Astrocyte of the cerebellum (primary cell): ENCODE measurements around the gene MS4A13.
"Not testable (repeated sequence)": the region's sequence is repeated elsewhere in the genome, so short reads cannot be mapped to it uniquely, and the experiment has no call there.

Experiments used
- DNase-seq: peaks from one replicate; pipeline ENCODE4 v3.0.0-alpha.2; 2011; ENCODE audit warnings: low read depth
- H3K4me3 ChIP-seq: 2 replicates; pipeline ENCODE4 v1.5.1; 2011; ENCODE audit warnings: mild to moderate bottlenecking, low read depth, low read length, moderate library complexity
- CTCF ChIP-seq: IDR thresholded peaks from 2 replicates; pipeline ENCODE4 v1.5.1; 2012; ENCODE audit warnings: low read length, low read depth, moderate library complexity, mild to moderate bottlenecking; ENCODE audit errors: missing control alignments
- in situ Hi-C: cut with HindIII; loops from 2 replicates; pipeline ENCODE4 v1.10.0; 2017; ENCODE audit warnings: low sequenced_read_pairs

MS4A13 gene

DNA sequence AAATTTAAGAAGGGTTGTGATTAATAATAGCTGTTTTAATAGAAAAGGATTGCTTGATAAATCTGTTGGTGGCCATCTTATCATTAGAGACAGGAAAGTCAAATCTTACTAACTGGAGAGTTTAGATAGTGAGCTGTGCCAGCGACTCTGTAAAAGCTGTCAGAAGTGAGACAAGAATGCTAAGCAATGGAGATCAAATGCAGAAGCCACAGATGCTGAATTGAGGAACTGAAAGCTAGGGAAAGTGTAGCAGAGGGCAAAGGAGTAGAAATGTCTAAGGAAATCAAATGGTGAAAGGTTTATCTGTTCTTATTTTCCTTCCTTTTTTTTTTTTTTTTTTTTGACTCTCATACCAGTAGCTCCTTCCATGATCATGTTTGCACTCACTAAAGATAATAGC lies 13.7 kb downstream of the MS4A13 start:
- no peak for TF ChIP-seq CTCF
- H3K4me3 ChIP-seq = no peak overlapping the region
- no peak for DNase-seq
- in situ Hi-C loops = no loop called here

DNA sequence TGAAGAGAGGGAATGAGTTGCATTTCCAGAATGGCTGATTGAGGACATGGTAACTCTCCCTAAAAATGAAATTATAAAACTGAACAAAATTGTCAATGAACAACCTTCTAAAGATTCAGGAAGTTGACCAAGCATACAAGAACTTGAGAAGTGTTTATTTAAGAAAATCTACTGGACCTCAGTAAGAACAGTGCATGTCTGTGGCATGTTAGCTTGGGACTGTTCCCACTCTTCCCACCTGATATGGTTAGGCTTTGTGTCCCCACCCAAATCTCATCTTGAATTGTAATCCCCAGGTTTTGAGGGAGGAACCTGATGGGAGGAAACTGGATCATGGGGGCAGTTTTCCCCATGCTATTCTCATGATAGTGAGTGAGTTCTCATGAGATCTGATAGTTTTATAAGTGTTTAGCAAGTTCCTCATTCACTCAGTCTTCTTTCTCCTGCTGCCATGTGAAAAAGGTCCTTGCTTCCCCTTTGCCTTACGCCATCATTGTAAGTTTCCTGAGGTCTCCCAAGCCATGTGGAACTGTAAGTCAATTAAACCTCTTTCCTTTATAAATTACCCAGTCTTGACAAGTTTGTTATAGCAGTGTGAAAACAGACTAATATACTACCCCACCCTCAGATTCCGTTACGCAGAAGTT lies 15.4 kb downstream of the MS4A13 start:
- no peak for DNase-seq
- TF ChIP-seq CTCF = no peak
- in situ Hi-C loops = no loop called here
- H3K4me3 ChIP-seq = no peak overlapping the region

- H3K4me3 ChIP-seq, in situ Hi-C loops, DNase-seq: not testable (repeated sequence)
Measured at GRCh38 chr11:60532383-60532782, 17.2 kb downstream of the MS4A13 start.

DNA sequence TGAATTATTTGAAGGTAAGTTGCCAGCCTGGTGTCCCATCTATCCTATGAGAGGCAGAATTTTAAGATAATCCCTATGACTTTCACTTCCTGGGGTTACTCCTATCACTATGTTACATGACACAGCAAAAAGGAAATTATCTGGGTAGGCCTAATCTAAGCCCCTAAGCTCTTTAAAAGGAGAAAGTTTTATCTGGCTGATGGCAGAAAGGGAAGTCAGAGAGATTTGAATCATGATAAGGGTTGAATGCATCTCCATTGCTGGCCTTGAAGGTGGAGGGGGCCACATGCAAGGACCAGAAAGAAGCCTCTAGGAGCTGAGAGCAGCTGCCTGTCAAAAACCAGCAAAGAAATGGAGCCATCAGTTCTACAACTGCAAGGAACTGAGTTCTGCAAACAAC lies 23.4 kb downstream of the MS4A13 start:
- H3K4me3 ChIP-seq, DNase-seq, in situ Hi-C loops: not testable (repeated sequence)

DNA sequence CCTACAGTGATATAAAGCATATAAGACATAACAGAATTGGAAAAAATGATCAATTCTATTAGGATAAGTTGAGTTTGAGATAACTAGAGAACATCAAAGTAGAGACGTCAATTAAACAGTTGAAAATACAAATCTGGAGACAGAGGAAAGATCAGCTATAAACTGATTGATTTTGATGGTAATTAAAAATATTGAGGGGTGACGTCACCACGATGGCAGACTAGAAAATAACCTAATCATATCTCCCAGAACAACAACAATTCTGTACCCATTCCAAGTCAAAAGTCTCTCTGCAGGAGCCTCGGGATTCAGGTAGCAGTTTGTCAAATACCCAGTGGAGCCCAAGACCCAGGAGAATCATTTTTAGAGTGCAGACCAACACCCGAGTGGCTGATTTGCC lies 28.9 kb downstream of the MS4A13 start:
- no peak for DNase-seq
- H3K4me3 ChIP-seq = no peak overlapping the region
- in situ Hi-C loops = no loop called here
- no peak for TF ChIP-seq CTCF

GRCh38 chr11:60561254-60561653 lies 46.1 kb downstream of the MS4A13 start:
- in situ Hi-C loops = no loop called here
- no peak for DNase-seq
- TF ChIP-seq CTCF = no peak
- H3K4me3 ChIP-seq = no peak overlapping the region

- H3K4me3 ChIP-seq = no peak overlapping the region
- no peak for TF ChIP-seq CTCF
- in situ Hi-C loops = no loop called here
- DNase-seq = no peak
Measured at GRCh38 chr11:60563553-60564235, 48.5 kb downstream of the MS4A13 start.

DNA sequence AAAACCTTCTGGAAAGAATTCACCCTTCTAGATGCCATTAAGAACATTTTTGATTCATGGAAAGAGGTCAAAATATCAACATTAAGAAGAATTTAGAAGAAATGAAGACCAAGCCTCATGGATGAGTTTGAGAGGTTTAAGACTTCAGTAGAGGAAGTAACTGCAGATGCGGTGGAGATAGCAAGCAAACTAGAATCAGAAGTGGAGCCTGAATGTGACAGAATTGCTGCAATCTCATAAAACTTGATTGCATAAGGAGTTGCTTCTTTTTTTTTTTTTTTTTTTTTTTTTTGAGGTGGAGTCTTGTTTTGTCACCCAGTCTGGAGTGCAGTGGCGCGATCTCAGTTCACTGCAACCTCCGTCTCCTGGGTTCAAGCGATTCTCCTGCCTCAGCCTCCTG lies 51.6 kb downstream of the MS4A13 start:
- H3K4me3 ChIP-seq = no peak overlapping the region
- in situ Hi-C loops = no loop called here
- DNase-seq = no peak
- no peak for TF ChIP-seq CTCF
